ENCODE results near the gene CAMKK1.

CAMKK1 gene

GRCh38 chr17:3815925-3816324 lies 76.9 kb downstream of the CAMKK1 start:
- Histone ChIP-seq H3K4me3 (ENCODE audit: low read length, poor library complexity, severe bottlenecking) (no peak overlapping the region), H3K36me3 (ENCODE audit: insufficient read depth, low read length) (peaks cover 94% of the 10 kb centered on the region; the same call in 1 of the 2 replicates), H3K9ac (ENCODE audit: low read depth, low read length, poor library complexity, severe bottlenecking) (no peak overlapping the region)

GRCh38 chr17:3815122-3815521 lies 77.7 kb downstream of the CAMKK1 start:
- Histone ChIP-seq H3K27me3 (ENCODE audit: insufficient read depth, low read length, poor library complexity, severe bottlenecking) (no peaks in the 10 kb centered on the region), H2AFZ (ENCODE audit: low read length) (no peak overlapping the region), H3K9me2 (replicated peaks; ENCODE audit: low read depth, low read length) (no peaks in the 10 kb centered on the region), H3K4me3 (ENCODE audit: low read length, poor library complexity, severe bottlenecking) (no peak overlapping the region), H3K9me3 (ENCODE audit: insufficient read depth, low read depth, low read length) (no peaks in the 10 kb centered on the region), H3K36me3 (ENCODE audit: insufficient read depth, low read length) (peaks cover 94% of the 10 kb centered on the region; the same call in 1 of the 2 replicates), H3K4me1 (ENCODE audit: insufficient read depth, low read length, poor library complexity, severe bottlenecking) (no peaks in the 10 kb centered on the region), H3F3A (ENCODE audit: low read depth) (no peaks in the 10 kb centered on the region), H3K4me2 (ENCODE audit: low read depth, low read length, poor library complexity, severe bottlenecking) (no peak overlapping the region), H4K20me1 (ENCODE audit: insufficient read depth, low read length, poor library complexity, severe bottlenecking) (no peaks in the 10 kb centered on the region), H3K9ac (ENCODE audit: low read depth, low read length, poor library complexity, severe bottlenecking) (no peak overlapping the region), H3K79me2 (ENCODE audit: insufficient read depth, low read length) (no peaks in the 10 kb centered on the region)
- TF ChIP-seq EZH2phosphoT487 (IDR thresholded peaks at IDR 0.05; ENCODE audit: borderline replicate concordance) (no peak), CTCF (conservative IDR thresholded peaks at IDR 0.05; ENCODE audit: low read length) (no peak)

More at GRCh38 chr17:3815925-3816324, 76.9 kb downstream of the CAMKK1 start:
- Histone ChIP-seq H3K4me1 (ENCODE audit: insufficient read depth, low read length, poor library complexity, severe bottlenecking) (no peaks in the 10 kb centered on the region), H2AFZ (ENCODE audit: low read length) (no peak overlapping the region), H3K4me2 (ENCODE audit: low read depth, low read length, poor library complexity, severe bottlenecking) (no peak overlapping the region), H3K9me2 (replicated peaks; ENCODE audit: low read depth, low read length) (no peaks in the 10 kb centered on the region), H3K27me3 (ENCODE audit: insufficient read depth, low read length, poor library complexity, severe bottlenecking) (no peaks in the 10 kb centered on the region), H4K20me1 (ENCODE audit: insufficient read depth, low read length, poor library complexity, severe bottlenecking) (no peaks in the 10 kb centered on the region), H3K79me2 (ENCODE audit: insufficient read depth, low read length) (no peaks in the 10 kb centered on the region), H3K9me3 (ENCODE audit: insufficient read depth, low read depth, low read length) (no peaks in the 10 kb centered on the region), H3F3A (ENCODE audit: low read depth) (no peaks in the 10 kb centered on the region)
- no peak for TF ChIP-seq EZH2phosphoT487 (IDR thresholded peaks at IDR 0.05; ENCODE audit: borderline replicate concordance)
- no peak for TF ChIP-seq CTCF (conservative IDR thresholded peaks at IDR 0.05; ENCODE audit: low read length)

GRCh38 chr17:3814361-3814760 lies 78.5 kb downstream of the CAMKK1 start:
- Histone ChIP-seq H3K9ac (ENCODE audit: low read depth, low read length, poor library complexity, severe bottlenecking) (no peak overlapping the region), H3K9me2 (replicated peaks; ENCODE audit: low read depth, low read length) (no peaks in the 10 kb centered on the region), H3K27me3 (ENCODE audit: insufficient read depth, low read length, poor library complexity, severe bottlenecking) (no peaks in the 10 kb centered on the region), H2AFZ (ENCODE audit: low read length) (no peak overlapping the region), H3K9me3 (ENCODE audit: insufficient read depth, low read depth, low read length) (no peaks in the 10 kb centered on the region), H3K79me2 (ENCODE audit: insufficient read depth, low read length) (no peaks in the 10 kb centered on the region), H3K4me1 (ENCODE audit: insufficient read depth, low read length, poor library complexity, severe bottlenecking) (no peaks in the 10 kb centered on the region), H3F3A (ENCODE audit: low read depth) (no peaks in the 10 kb centered on the region), H3K4me2 (ENCODE audit: low read depth, low read length, poor library complexity, severe bottlenecking) (no peak overlapping the region), H4K20me1 (ENCODE audit: insufficient read depth, low read length, poor library complexity, severe bottlenecking) (no peaks in the 10 kb centered on the region), H3K36me3 (ENCODE audit: insufficient read depth, low read length) (peaks cover 92% of the 10 kb centered on the region; the same call in 1 of the 2 replicates), H3K4me3 (ENCODE audit: low read length, poor library complexity, severe bottlenecking) (no peak overlapping the region)
- no peak for TF ChIP-seq EZH2phosphoT487 (IDR thresholded peaks at IDR 0.05; ENCODE audit: borderline replicate concordance)

- Histone ChIP-seq H3F3A (ENCODE audit: low read depth) (no peaks in the 10 kb centered on the region), H3K4me3 (ENCODE audit: low read length, poor library complexity, severe bottlenecking) (no peak overlapping the region), H3K9me2 (replicated peaks; ENCODE audit: low read depth, low read length) (no peaks in the 10 kb centered on the region), H3K9ac (ENCODE audit: low read depth, low read length, poor library complexity, severe bottlenecking) (no peak overlapping the region), H3K27me3 (ENCODE audit: insufficient read depth, low read length, poor library complexity, severe bottlenecking) (no peaks in the 10 kb centered on the region), H3K9me3 (ENCODE audit: insufficient read depth, low read depth, low read length) (no peaks in the 10 kb centered on the region), H3K36me3 (ENCODE audit: insufficient read depth, low read length) (peaks cover 82% of the 10 kb centered on the region; the same call in 1 of the 2 replicates), H2AFZ (ENCODE audit: low read length) (no peak overlapping the region), H3K4me2 (ENCODE audit: low read depth, low read length, poor library complexity, severe bottlenecking) (no peak overlapping the region), H3K4me1 (ENCODE audit: insufficient read depth, low read length, poor library complexity, severe bottlenecking) (no peaks in the 10 kb centered on the region), H3K79me2 (ENCODE audit: insufficient read depth, low read length) (no peaks in the 10 kb centered on the region), H4K20me1 (ENCODE audit: insufficient read depth, low read length, poor library complexity, severe bottlenecking) (no peaks in the 10 kb centered on the region)
- TF ChIP-seq EZH2phosphoT487 (IDR thresholded peaks at IDR 0.05; ENCODE audit: borderline replicate concordance): no peak
These were observed 79.7 kb downstream of the CAMKK1 start for GRCh38 chr17:3813171-3813570.

Measured in Loucy (cell line).